ENCODE data around the gene ZNF740. TPM values are rescaled to one million over a fixed set of nuclear protein-coding genes. Genes with fewer than 3 reads are reported as not detected.

The ZNF740 gene
- total and polyA plus RNA-seq, 2 of the 4 experiments (the other 2 are of a cell fraction): 13.1 to 14.0 TPM

GRCh38 chr12:53211476-53212381 lies 31.2 kb downstream of the ZNF740 start:
- no TSS peak for BruUV-seq (replicated peaks)

More at GRCh38 chr12:53211476-53212381, 31.2 kb downstream of the ZNF740 start:
- no peak for ATAC-seq (ENCODE audit: low read depth)
- Histone ChIP-seq H3K27me3 (ENCODE audit: control insufficient read depth, insufficient read depth, low read length) (no peaks in the 10 kb centered on the region), H3K14ac (replicated peaks; ENCODE audit: low read depth, low read length) (no peak overlapping the region), H3K4me3 (ENCODE audit: insufficient read depth, low read depth, low read length) (no peak overlapping the region), H3K36me3 (ENCODE audit: control insufficient read depth, insufficient read depth, low read length) (peaks cover 47% of the 10 kb centered on the region), H3K9me1 (ENCODE audit: insufficient read depth, low read length) (peaks cover 23% of the 10 kb centered on the region), H4K5ac (ENCODE audit: low read depth, low read length) (no peak overlapping the region), H3K79me1 (ENCODE audit: low read depth in 1 of 2, low read length in 2 of 2) (peaks cover 18 to 33% of the 10 kb centered on the region in 2 experiments), H2BK120ac (ENCODE audit: low read depth, low read length) (no peak overlapping the region), H4K91ac (ENCODE audit: insufficient read depth, low read depth, low read length) (no peak overlapping the region), H3K9me3 (ENCODE audit: control insufficient read depth, insufficient read depth, low read length) (no peaks in the 10 kb centered on the region), H3K18ac (ENCODE audit: low read depth, low read length) (no peak overlapping the region), H3K4ac (ENCODE audit: low read depth, low read length) (no peak overlapping the region), H2AK9ac (replicated peaks; ENCODE audit: low read depth, low read length, poor library complexity) (no peak overlapping the region), H2BK5ac (ENCODE audit: low read depth, low read length, poor library complexity, severe bottlenecking) (no peak overlapping the region), H2BK20ac (ENCODE audit: low read depth, low read length) (no peak overlapping the region), H3K27ac (ENCODE audit: insufficient read depth, low read length) (no peak overlapping the region), H3K56ac (ENCODE audit: extremely low read depth, insufficient read depth, low read length) (no peak overlapping the region), H3K4me2 (ENCODE audit: low read depth, low read length) (no peak overlapping the region), H2BK15ac (ENCODE audit: low read depth, low read length) (no peak overlapping the region), H4K20me1 (ENCODE audit: insufficient read depth, low read length) (peaks cover 8% of the 10 kb centered on the region; the same call in 1 of the 2 replicates), H3K4me1 (ENCODE audit: control insufficient read depth, insufficient read depth, low read length) (peaks cover 7% of the 10 kb centered on the region), H4K8ac (ENCODE audit: low read depth in 2 of 2, low read length in 2 of 2) (no peak overlapping the region), H3K23ac (ENCODE audit: low read depth, low read length) (no peak overlapping the region), H2AFZ (replicated peaks; ENCODE audit: low read length, poor library complexity) (no peak overlapping the region), H3K9ac (ENCODE audit: low read depth, low read length) (no peak overlapping the region), H2AK5ac (ENCODE audit: low read depth, low read length) (no peak overlapping the region)
- CTCF ChIA-PET: interaction anchor here (0.6 to 1.1 kb wide), 4 partner anchors 56 to 112 kb away, joined by 3 to 5 read pairs (median 3); no protein-coding TSS in a partner anchor
- DNase-seq: no peak
- in situ Hi-C loops (cut with MboI; ENCODE audit: low sequenced_read_pairs): loop anchor here (5.0 to 10.0 kb wide), 2 partner anchors 76 to 303 kb away; no protein-coding TSS in a partner anchor
- POLR2A ChIA-PET (ENCODE audit: unreplicated experiment): interaction anchor here (0.6 kb wide), 1 partner anchor 33 kb away, joined by 3 read pairs; no protein-coding TSS in a partner anchor
- TF ChIP-seq RAD21 (IDR thresholded peaks at IDR 0.05; ENCODE audit: low read length) (peak; percentile 19; the same call in 1 of the 2 replicates), CTCF (conservative IDR thresholded peaks at IDR 0.05; ENCODE audit: low read depth, low read length) (no peak; the same call in 1 of the 2 replicates)
- intact Hi-C loops (cut with micrococcal nuclease): loop anchor here (2.0 to 10.0 kb wide), 3 partner anchors 41 to 296 kb away; partner anchors contain the start of genes AAAS and NPFF
- dilution Hi-C loops (cut with HindIII; ENCODE audit: low sequenced_read_pairs, unreplicated experiment): no loop called here
- 93% methylated on average over 5 of the region's 13 CpGs; no CpG with 5 or more reads in 1 of the 2 experiments for WGBS, 2 experiments (ENCODE audit: extremely low coverage in 2 of 2, insufficient read length in 1 of 2)
